GM18505 (cell line): ENCODE results near the gene PLD1.
"Not testable (repeated sequence)": the region's sequence is repeated elsewhere in the genome, so short reads cannot be mapped to it uniquely, and the experiment has no call there.

Experiments used
- ATAC-seq: cut with Tn5 transposase; IDR thresholded peaks from one replicate; pipeline ENCODE4 v1.9.1; 2021; ENCODE audit not compliant: unreplicated experiment
- POLR2A ChIP-seq: IDR thresholded peaks from 4 replicates; pipeline ENCODE4 v1.6.1; 2011; ENCODE audit warnings: borderline replicate concordance; ENCODE audit not compliant: insufficient read depth, insufficient read length; ENCODE audit errors: extremely low read depth

The PLD1 gene

DNA sequence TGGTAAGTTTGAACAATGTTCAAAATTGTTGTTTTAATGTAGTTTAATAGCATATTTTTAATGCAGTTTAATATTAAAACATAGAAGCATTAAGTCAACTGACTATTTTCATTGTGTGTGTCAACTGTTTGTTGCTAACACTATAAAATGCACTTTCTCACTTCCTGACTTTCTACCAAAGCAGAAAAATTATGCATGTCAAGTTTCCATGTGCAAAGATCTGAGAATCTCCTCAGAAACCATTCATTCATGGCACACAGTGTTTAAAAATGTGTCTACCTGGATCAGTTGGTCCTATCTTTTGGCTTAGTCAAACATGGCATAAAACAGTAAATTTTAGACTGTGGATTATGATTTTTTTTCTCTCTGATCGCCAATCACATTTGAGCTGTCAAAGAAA lies 156.0 kb downstream of the PLD1 start:
- no peak for TF ChIP-seq POLR2A
- ATAC-seq = no peak

- no peak for TF ChIP-seq POLR2A
- no peak for ATAC-seq
Measured at GRCh38 chr3:171653701-171654100, 156.6 kb downstream of the PLD1 start.

DNA sequence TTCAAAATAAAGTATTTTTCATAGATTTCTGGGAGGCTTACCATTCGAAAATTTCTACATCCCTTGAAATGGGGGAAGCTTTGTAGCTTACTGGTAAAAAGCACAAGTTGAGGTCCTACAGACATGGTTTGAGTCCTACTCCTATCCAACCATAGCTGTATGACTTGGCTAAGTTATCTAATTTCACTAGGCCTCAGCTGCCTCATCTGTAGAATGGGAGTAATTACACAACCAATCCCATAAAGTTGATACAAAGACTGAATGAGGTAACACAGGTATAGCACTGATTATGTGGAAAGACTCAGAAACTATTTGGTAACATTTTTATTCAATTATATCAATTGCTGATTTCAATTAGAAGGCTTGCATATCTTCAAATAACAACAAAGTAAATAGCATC lies 157.4 kb downstream of the PLD1 start:
- no peak for TF ChIP-seq POLR2A
- no peak for ATAC-seq

DNA sequence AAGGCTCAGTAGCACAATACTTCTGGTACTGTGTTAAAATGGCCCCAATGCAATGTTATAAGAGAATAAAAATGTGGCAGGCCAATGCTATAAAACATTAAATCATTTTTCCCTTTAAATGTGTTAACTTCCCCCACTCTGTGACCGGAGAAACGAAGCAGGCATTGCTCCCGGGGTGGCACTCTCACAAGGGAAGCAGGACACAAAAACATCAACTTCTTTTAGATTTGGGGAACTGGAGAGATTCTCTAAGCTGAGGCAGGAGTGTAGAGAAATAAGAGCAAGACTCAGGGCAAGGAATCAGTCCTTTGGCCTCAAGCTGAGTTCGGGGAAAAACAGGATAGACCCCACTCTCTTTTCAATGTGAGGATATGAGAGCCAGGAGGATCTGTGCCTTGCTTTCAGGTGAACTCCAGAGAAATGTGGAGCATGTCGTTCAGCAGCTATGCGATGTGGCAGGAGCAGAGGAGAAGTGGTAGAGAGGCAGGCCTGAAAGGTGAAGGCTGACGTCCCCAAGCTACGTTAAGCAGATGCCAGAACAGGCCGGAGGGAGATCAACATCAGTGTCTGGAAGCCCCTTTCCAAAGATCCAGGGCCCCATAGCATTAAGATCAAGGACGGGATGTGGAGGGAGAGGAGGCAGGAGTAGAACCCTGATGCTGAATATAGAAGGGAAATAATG lies 160.2 kb downstream of the PLD1 start:
- no peak for TF ChIP-seq POLR2A
- no peak for ATAC-seq

DNA sequence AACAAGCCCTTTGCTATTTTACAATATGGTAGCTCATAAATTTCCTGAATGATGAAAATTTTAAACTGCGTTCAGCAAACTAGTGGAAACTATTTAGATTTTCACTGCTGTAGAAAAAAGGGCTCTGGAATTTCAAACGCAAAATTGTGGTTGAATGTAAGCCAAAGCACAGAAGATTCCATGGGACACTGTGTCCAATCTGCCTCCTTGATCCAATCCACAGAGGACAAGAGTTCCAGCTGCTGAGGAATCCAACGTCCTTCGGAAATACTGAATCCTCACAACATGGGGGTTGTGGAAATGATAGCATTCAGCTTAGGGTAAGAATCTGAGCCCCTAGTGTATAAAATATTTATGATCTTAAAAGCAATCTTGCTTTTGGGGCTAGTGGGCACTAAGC lies 161.0 kb downstream of the PLD1 start:
- no peak for ATAC-seq
- no peak for TF ChIP-seq POLR2A

DNA sequence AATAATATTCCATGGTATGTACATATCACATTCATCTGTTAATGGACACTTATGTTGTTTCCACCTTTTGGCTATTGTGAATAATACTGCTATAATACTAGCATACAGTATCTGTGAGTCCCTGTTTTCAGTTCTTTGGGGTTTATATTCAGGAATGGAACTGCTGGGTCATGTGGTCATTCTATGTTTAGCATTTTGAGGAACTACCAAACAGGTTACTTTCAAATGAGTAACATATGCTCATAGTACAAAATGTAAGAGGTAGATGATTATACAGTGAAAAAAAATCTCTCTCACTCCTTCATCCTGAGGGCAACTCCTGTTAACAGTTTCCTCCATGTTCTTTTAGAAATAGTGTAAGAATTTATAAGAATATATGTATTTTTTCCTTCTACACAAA lies 162.2 kb downstream of the PLD1 start:
- no peak for ATAC-seq
- TF ChIP-seq POLR2A = no peak

GRCh38 chr3:171646357-171647133 lies 163.7 kb downstream of the PLD1 start:
- TF ChIP-seq POLR2A = no peak
- no peak for ATAC-seq

DNA sequence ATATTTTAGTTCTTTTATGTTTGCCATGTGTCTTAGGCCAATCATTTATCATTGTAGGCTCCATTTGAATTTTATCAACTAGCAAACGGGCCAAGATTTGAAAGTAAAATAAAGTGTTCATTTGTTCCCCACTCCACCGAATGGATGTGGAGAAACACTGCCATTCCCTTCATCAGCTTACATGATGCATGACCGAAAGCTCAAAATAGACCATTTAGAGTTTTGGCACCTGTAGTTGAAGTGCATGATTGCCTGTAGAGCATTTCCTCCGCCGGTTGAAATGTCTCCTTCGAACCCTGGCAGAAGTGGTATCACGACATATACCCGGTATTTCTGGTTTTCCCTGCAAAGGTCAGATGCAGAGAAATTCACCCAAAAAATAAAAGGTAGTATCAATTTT lies 165.6 kb downstream of the PLD1 start:
- ATAC-seq = no peak
- no peak for TF ChIP-seq POLR2A

GRCh38 chr3:171643681-171644080 lies 166.6 kb downstream of the PLD1 start:
- no peak for ATAC-seq
- no peak for TF ChIP-seq POLR2A

GRCh38 chr3:171643033-171643432 lies 167.2 kb downstream of the PLD1 start:
- ATAC-seq = no peak
- TF ChIP-seq POLR2A = no peak

- no peak for ATAC-seq
- TF ChIP-seq POLR2A = no peak
Measured at GRCh38 chr3:171640520-171641412, 169.5 kb downstream of the PLD1 start.

DNA sequence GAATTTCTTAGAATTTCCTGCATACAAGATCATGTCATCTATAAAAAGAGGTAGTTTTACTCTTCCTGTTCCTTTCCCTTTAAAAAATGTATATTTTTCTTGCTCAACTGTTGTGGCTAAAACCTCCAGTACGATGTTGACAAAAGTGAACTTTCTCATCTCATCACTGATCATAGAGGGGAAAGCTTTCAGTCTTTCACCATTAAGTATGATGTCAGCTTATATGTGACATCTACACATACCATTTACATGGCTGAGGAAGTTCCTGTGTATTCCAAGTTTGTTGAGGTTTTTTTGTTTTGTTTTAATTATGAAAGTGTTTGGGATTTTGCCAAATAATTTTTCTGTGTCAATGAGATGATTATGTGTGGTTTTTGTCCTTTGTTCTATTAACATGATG lies 173.6 kb downstream of the PLD1 start:
- no peak for TF ChIP-seq POLR2A
- ATAC-seq = no peak

GRCh38 chr3:171632766-171633165 lies 177.5 kb downstream of the PLD1 start:
- no peak for TF ChIP-seq POLR2A
- ATAC-seq = no peak

DNA sequence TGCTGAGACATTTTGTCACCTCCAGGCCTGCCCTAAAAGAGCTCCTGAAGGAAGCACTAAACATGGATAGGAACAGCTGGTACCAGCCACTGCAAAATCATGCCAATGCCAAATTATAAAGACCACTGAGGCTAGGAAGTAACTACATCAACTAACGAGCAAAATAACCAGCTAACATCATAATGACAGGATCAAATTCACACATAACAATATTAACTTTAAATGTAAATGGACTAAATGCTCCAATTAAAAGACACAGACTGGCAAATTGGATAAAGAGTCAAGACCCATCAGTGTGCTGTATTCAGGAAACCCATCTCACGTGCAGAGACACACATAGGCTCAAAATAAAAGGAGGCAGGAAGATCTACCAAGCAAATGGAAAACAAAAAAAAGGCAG lies 183.5 kb downstream of the PLD1 start:
- not testable (repeated sequence) for ATAC-seq
